GM18907 (cell line): Measurements from ENCODE around the gene KRTAP4-4.
"Not testable (repeated sequence)": the region's sequence is repeated elsewhere in the genome, so short reads cannot be mapped to it uniquely, and the experiment has no call there.

Experiments used
- ATAC-seq: cut with Tn5 transposase; IDR thresholded peaks from one replicate; pipeline ENCODE4 v1.9.1; 2021; ENCODE audit warnings: mild to moderate bottlenecking, moderate library complexity; ENCODE audit not compliant: unreplicated experiment

The KRTAP4-4 gene

GRCh38 chr17:41148971-41149651, 11.4 kb downstream of the KRTAP4-4 start:
- not testable (repeated sequence) for ATAC-seq

GRCh38 chr17:41147531-41148204, 12.9 kb downstream of the KRTAP4-4 start:
- ATAC-seq = no peak

DNA sequence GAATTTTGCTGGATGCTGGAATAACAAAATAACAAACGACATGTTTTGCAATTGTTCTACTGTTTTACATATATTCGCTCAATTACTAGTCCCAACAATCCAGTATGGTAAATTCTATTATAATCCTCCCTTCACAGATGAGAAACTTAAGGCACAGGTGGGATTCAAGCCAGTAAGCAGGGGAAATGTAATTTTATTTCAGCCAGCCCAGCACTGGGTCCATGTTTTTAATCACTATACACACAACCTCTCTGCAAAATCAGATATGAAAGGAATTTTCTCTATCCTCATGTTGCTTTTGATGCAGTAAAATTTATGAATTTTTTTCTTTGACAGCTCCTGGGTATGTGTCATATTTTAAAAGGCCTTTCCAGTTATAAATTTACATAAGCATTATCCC, 15.3 kb downstream of the KRTAP4-4 start:
- no peak for ATAC-seq

DNA sequence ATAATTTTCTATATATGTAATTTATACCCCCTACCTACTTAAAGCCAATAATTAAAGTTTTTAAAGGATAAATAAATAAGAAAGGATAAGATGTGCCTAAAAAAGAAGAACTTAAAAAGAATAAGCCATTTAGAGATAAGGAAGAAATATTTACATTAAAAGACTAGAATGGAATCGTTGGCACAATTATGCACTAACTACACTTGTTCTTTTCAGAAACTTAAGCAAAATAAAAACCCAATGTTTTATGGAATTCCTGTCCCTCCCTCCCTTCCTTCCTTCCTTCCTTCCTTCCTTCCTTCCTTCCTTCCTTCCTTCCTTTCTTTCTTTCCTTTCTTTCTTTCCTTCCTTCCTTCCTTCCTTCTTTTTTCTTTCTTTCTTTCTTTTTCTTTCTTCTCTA, 15.7 kb downstream of the KRTAP4-4 start:
- ATAC-seq = no peak

GRCh38 chr17:41141361-41141760, 19.2 kb downstream of the KRTAP4-4 start:
- no peak for ATAC-seq

DNA sequence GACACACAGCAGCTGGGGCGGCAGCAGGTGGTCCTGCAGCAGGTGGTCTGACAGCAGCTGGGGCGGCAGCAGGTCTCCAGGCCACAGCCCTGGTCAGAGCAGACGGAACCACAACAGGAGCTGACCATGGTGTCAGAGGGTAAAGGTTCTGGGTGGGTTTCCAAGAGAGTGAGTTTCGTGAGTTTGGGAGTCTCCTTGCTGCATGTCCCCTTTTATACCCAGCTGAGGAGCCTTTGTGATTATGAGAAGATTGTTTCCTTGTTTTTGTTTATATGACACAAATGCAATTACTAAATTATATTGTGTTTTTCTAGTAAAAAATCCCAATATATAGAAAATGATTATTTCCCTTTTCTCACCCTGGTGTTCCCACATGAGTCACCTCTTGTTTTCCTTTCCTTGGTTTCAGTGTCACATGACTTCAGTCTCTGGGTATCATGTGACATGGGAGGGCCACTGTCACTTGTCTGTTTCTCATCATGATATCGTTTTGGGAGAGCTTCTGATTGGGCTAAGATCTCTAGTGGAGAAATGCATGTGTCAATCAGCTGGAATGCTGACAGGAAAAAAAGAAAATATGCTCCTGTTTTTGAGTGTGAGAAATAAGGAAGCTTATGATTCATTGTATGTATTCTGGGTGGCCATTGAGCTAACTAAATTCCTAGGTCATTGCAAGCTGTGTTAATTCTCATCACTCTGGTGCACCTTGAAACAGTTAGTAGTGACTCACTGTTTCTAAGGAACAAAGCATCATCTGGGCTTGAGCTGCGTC, 20.0 kb downstream of the KRTAP4-4 start, which contains the start of gene KRTAP4-6:
Gene KRTAP4-6, minus strand, starts transcription at position 185 of the 772 bp plus-strand sequence. Its CDS starts 57 bp downstream, at position 128.
- no peak for ATAC-seq

DNA sequence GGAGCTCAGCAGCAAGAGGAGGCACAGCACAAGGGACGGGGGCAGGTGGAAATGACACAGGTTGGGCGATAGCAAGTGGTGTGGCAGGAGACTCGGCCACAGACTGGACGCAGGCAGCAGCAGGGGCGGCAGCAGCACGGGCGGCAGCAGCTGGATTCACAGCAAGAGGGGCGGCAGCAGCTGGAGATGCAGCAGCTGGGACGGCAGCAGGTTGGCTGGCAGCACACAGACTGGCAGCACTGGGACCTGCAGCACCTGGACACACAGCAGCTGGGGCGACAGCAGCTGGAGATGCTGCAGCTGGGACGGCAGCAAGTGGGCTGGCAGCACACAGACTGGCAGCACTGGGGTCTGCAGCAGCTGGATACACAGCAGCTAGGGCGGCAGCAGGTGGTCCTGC, 20.7 kb downstream of the KRTAP4-4 start:
- ATAC-seq = not testable (repeated sequence)

- no peak for ATAC-seq
These were observed 26.4 kb downstream of the KRTAP4-4 start for GRCh38 chr17:41133880-41134735.

- ATAC-seq = no peak
These were observed 28.6 kb downstream of the KRTAP4-4 start for GRCh38 chr17:41131979-41132378.

- ATAC-seq = no peak
These were observed 33.2 kb downstream of the KRTAP4-4 start for GRCh38 chr17:41127371-41127770.

DNA sequence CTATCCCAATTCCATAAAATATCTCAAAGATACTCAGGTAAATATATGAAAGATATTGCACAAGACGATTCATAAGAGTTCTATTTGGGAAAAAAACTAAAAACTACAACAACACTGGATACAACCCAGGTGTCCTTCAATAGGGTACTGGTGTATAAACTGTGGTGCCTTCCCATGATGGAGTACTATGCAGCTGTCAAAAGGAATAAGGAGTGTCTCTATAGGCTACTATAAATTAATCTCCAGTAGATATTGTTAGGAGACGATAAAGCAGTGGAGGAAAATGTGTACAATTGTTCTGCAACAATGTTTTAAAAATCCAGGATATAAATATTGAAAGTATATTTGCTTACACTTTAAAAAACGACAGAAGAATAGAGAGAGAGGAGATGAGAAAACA, 34.1 kb downstream of the KRTAP4-4 start:
- no peak for ATAC-seq

DNA sequence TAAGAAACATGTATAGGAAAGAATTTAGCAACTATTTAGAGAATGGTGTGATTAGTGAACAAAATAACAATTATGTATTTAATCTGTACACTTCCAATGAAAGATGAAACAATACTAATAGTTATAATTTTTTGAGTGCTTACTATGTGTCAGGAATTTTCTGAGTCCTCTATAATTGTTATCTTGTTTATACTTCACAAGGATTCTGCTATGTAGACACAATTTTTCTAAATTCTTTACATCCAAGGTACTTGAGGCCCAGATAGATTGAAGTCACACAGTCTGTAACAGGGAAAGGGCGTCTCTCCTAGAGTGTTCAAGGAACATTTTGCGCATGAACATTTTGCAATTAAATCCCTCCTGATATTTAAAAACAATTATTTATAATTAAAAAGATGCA, 35.5 kb downstream of the KRTAP4-4 start:
- ATAC-seq = no peak

DNA sequence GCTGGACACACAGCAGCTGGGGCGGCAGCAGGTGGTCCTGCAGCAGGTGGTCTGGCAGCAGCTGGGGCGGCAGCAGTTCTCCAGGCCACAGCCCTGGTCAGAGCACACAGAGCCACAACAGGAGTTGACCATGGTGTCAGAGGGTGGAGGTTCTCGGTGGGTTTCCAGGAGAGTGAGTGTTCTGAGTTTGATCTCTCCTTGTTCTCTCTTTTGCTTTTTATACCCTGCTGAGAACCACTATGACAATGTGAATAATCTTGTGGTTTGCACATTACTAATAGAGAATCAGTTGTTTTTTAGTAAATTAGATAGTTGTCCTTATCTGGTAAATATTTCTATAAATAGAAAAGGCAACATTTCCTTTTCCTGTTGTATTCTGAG, 36.6 kb downstream of the KRTAP4-4 start, which contains the start of gene KRTAP4-12:
Gene KRTAP4-12, minus strand, starts transcription at position 192 of the 381 bp plus-strand sequence. Its CDS starts 60 bp downstream, at position 132.
- not testable (repeated sequence) for ATAC-seq

DNA sequence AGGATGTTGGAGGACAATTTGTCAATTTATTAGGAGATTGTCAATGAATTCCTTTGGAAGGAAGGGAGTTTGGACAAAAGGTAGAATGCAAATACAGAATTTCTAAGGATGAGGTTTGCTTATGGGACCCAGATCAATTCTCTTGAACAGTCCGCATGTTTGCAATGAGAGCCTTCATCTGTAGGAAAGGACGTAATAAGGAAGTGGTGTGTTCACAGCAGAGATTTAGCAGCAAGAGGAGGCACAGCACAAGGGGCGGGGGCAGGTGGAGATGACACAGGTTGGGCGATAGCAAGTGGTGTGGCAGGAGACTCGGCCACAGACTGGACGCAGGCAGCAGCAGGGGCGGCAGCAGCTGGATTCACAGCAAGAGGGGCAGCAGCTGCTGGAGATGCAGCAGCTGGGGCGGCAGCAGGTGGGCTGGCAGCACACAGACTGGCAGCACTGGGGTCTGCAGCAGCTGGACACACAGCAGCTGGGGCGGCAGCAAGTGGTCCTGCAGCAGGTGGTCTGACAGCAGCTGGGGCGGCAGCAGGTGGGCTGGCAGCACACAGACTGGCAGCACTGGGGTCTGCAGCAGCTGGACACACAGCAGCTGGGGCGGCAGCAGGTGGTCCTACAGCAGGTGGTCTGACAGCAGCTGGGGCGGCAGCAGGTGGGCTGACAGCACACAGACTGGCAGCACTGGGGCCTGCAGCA, 37.1 kb downstream of the KRTAP4-4 start:
- not testable (repeated sequence) for ATAC-seq

DNA sequence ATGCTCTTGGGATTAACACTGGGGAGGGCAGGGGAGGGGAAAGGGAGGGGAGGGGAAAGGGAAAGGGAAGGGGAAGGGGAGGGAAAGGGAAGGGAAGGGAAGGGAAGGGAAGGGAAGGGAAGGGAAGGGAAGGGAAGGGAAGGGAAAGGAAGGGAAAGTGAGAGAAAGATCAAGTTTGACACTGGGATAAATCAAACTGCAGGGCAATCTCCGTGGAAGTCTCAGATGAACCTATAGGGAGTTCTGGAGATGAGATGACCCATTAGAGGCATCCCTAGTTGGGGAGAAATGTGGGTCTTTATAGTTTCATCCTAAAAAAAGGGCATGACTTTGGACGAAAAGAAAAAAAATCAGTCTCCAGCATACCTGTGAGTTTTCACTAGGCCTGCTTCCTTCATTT, 38.8 kb downstream of the KRTAP4-4 start:
- no peak for ATAC-seq

- not testable (repeated sequence) for ATAC-seq
These were observed 40.6 kb downstream of the KRTAP4-4 start for GRCh38 chr17:41119696-41120690.

DNA sequence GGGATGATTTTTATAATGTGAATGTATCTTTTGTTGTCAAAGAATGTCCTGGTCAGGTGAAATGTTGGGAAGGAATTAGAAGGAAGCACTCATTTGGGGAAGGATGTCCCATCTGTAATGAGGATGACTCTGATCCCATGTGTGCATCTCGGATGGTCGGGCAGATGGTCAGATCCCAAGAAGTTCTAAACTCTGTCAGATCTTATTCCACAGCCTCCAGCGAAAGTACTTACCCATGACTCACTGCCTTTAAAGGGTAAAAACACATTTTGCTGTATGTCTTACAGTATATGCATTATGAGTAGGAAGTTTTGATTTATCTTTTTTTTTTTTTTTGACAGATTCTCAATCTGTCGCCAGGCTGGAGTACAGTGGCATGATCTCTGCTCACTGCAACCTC, 41.8 kb downstream of the KRTAP4-4 start:
- ATAC-seq = no peak

- not testable (repeated sequence) for ATAC-seq
These were observed 42.6 kb downstream of the KRTAP4-4 start, which contains the start of gene KRTAP4-11 for GRCh38 chr17:41117846-41118386. TSS of gene KRTAP4-11 (minus strand) at chr17:41118373. CDS start at chr17:41118315, 58 bp downstream.
